Measurements from ENCODE around the gene ATP11A.

GRCh38 chr13:112696869-112697465 lies 7.1 kb downstream of the ATP11A start:
- TF ChIP-seq, protein P1, sequence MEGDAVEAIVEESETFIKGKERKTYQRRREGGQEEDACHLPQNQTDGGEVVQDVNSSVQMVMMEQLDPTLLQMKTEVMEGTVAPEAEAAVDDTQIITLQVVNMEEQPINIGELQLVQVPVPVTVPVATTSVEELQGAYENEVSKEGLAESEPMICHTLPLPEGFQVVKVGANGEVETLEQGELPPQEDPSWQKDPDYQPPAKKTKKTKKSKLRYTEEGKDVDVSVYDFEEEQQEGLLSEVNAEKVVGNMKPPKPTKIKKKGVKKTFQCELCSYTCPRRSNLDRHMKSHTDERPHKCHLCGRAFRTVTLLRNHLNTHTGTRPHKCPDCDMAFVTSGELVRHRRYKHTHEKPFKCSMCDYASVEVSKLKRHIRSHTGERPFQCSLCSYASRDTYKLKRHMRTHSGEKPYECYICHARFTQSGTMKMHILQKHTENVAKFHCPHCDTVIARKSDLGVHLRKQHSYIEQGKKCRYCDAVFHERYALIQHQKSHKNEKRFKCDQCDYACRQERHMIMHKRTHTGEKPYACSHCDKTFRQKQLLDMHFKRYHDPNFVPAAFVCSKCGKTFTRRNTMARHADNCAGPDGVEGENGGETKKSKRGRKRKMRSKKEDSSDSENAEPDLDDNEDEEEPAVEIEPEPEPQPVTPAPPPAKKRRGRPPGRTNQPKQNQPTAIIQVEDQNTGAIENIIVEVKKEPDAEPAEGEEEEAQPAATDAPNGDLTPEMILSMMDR (IDR thresholded peaks at IDR 0.05), result no peak
- TF ChIP-seq POLR2A (IDR thresholded peaks at IDR 0.05), result no peak
